Endothelial cell of umbilical vein (primary cell): Measurements from ENCODE around the gene SNX19. TPM values are rescaled to one million over a fixed set of nuclear protein-coding genes. Genes with fewer than 3 reads are reported as not detected.
A peak's percentile ranks its signal among the peaks of the same experiment; 100 is the strongest.

Experiments
- BruUV-seq: library from RNA; stranded (reverse); fragments of 400-500 nt; replicated peaks from 2 replicates; lab custom pipeline; 2021; lab: Mats Ljungman, UMichigan
- CTCF ChIA-PET: fragments of 300-600, 350-600 bp; sonication (Branson Sonifier 250); formaldehyde crosslinking; loops from one replicate; lab custom pipeline; 2021; ENCODE audit warnings: antibody characterized with exemption, inconsistent platforms; lab: Charles Lee
- POLR2A ChIA-PET: fragments of 300-600, 350-600 bp; sonication (Branson Sonifier 250); formaldehyde crosslinking; loops from one replicate; lab custom pipeline; 2021; ENCODE audit warnings: antibody characterized with exemption, inconsistent platforms; lab: Charles Lee
- DNase-seq: peaks from one replicate; pipeline ENCODE4 v3.0.0-alpha.2; 2011; ENCODE audit warnings: low read depth, low spot score
- FAIRE-seq: peaks from 2 replicates; lab custom pipeline; 2011; peaks lifted over from hg19 to GRCh38; lab: Jason Lieb, UNC
- H2AFZ ChIP-seq: 2 replicates; pipeline ENCODE4 v1.6.0; 2012; ENCODE audit warnings: low read depth, low read length, control low read depth, inconsistent platforms
- H3K27ac ChIP-seq: 2 replicates; pipeline ENCODE4 v1.5.1; 2011; ENCODE audit warnings: low read depth, mild to moderate bottlenecking, control low read depth, low read length, moderate library complexity; ENCODE audit not compliant: insufficient read depth
- H3K27me3 ChIP-seq, 2 experiments: 2 replicates each; pipeline versions ENCODE4 v1.6.0 to v1.6.1; 2011; ENCODE audit warnings: low read length in 2 of 2, mixed read lengths in 1 of 2; ENCODE audit not compliant: control insufficient read depth in 2 of 2, insufficient read depth in 2 of 2
- H3K36me3 ChIP-seq, 2 experiments: 2 replicates in 1 of 2; 3 replicates in 1 of 2; pipeline ENCODE4 v1.5.1; 2011; ENCODE audit warnings: low read length in 2 of 2, mild to moderate bottlenecking in 1 of 2, moderate library complexity in 1 of 2; ENCODE audit not compliant: control insufficient read depth in 2 of 2, insufficient read depth in 2 of 2; ENCODE audit errors: extremely low read depth in 1 of 2
- H3K4me1 ChIP-seq: 3 replicates; pipeline ENCODE4 v1.5.1; 2011; ENCODE audit warnings: mild to moderate bottlenecking, low read length; ENCODE audit not compliant: control insufficient read depth, insufficient read depth; ENCODE audit errors: extremely low read depth
- H3K4me2 ChIP-seq: 2 replicates; pipeline ENCODE4 v1.6.1; 2011; ENCODE audit warnings: low read length, control low read depth, mixed read lengths; ENCODE audit not compliant: insufficient read depth
- H3K4me3 ChIP-seq, 3 experiments: fragments of 200-600 bp in 1 of 3; sonication (generic), shearing (Covaris generic) in 1 of 3; replicated peaks in 1 of 3; 2 replicates each; pipeline ENCODE4 v1.5.1; 2011 to 2016; ENCODE audit warnings: control low read depth in 3 of 3, low read length in 3 of 3, mild to moderate bottlenecking in 2 of 3, inconsistent platforms in 1 of 3, low read depth in 1 of 3, moderate library complexity in 1 of 3; ENCODE audit not compliant: insufficient read depth in 1 of 3
- H3K79me2 ChIP-seq: 2 replicates; pipeline ENCODE4 v1.6.0; 2012; ENCODE audit warnings: low read length, inconsistent platforms; ENCODE audit not compliant: control insufficient read depth, insufficient read depth
- H3K9ac ChIP-seq: replicated peaks from 2 replicates; pipeline ENCODE3; 2011; ENCODE audit warnings: low read length, control low read depth; ENCODE audit not compliant: insufficient read depth; ENCODE audit errors: extremely low read depth
- H3K9me1 ChIP-seq: replicated peaks from 3 replicates; pipeline ENCODE4 v1.6.0; 2011; ENCODE audit warnings: mild to moderate bottlenecking, low read length; ENCODE audit not compliant: control insufficient read depth, insufficient read depth; ENCODE audit errors: extremely low read depth
- H3K9me3 ChIP-seq: replicated peaks from 2 replicates; pipeline ENCODE4 v1.5.1; 2012; ENCODE audit warnings: low read length, inconsistent platforms; ENCODE audit not compliant: control insufficient read depth, insufficient read depth
- H4K20me1 ChIP-seq: replicated peaks from 2 replicates; pipeline ENCODE3; 2011; ENCODE audit warnings: mild to moderate bottlenecking, low read length; ENCODE audit not compliant: control insufficient read depth, insufficient read depth; ENCODE audit errors: extremely low read depth
- EZH2 ChIP-seq: IDR thresholded peaks from 2 replicates; pipeline ENCODE4 v1.6.1; 2012; ENCODE audit warnings: borderline replicate concordance, low read depth, mild to moderate bottlenecking, moderate library complexity, low read length, inconsistent platforms; ENCODE audit not compliant: severe bottlenecking
- FOS ChIP-seq: IDR thresholded peaks from 2 replicates; pipeline ENCODE4 v1.6.1; 2011; ENCODE audit warnings: mild to moderate bottlenecking, low read length, moderate library complexity, borderline replicate concordance; ENCODE audit not compliant: insufficient read depth
- GATA2 ChIP-seq: IDR thresholded peaks from 2 replicates; pipeline ENCODE4 v1.7.0; 2011; ENCODE audit warnings: low read depth, mild to moderate bottlenecking, moderate library complexity, mixed read lengths, low read length; ENCODE audit not compliant: insufficient read length, insufficient read depth
- JUN ChIP-seq: IDR thresholded peaks from 2 replicates; pipeline ENCODE4 v1.6.1; 2011; ENCODE audit warnings: borderline replicate concordance, low read depth; ENCODE audit not compliant: insufficient read length, insufficient read depth
- MAX ChIP-seq: IDR thresholded peaks from 2 replicates; pipeline ENCODE4 v1.6.1; 2011; ENCODE audit not compliant: insufficient read depth, insufficient read length
- MYC ChIP-seq: IDR thresholded peaks from one replicate; pipeline ENCODE4 v1.6.1; 2011; ENCODE audit warnings: mild to moderate bottlenecking, low read depth, low read length
- POLR2A ChIP-seq: IDR thresholded peaks from 2 replicates; pipeline ENCODE4 v1.6.1; 2012; ENCODE audit warnings: low read depth, mild to moderate bottlenecking, control low read depth, low read length
- POLR2AphosphoS5 ChIP-seq: IDR thresholded peaks from 2 replicates; pipeline ENCODE4 v1.6.1; 2012; ENCODE audit warnings: low read depth, mild to moderate bottlenecking, control low read depth, low read length, moderate library complexity; ENCODE audit not compliant: insufficient read depth
- dilution Hi-C: fragments of 300-500 bp; cut with MboI; formaldehyde crosslinking; loops from one replicate; pipeline ENCODE4 v1.15.0; 2019; ENCODE audit warnings: low sequenced_read_pairs; ENCODE audit not compliant: extremely low pct_ligation_motif_present
- intact Hi-C: fragments of 100-400 bp; cut with micrococcal nuclease; formaldehyde crosslinking; loops from one replicate; pipeline ENCODE4 v1.10.0; 2022
- polyA plus RNA-seq, 4 experiments: library from polyadenylated mRNA; depleted of rRNA in 3 of 4; stranded (reverse) in 3 of 4; unstranded in 1 of 4; fragments of >200 nt; gene quantifications; 2 replicates each; pipeline versions ENCODE4 v1.2.1 to v1.2.3, GENCODE V29; 2011 to 2012; ENCODE audit warnings: missing spikeins in 1 of 4
- total RNA-seq: library from RNA; stranded (reverse); gene quantifications from 2 replicates; pipeline ENCODE4 v1.2.3, GENCODE V29; 2021
- TF ChIP-seq, protein P1 (sequence below), 2 donors: IDR thresholded peaks; 1 replicate in 1 of 2; 2 replicates in 1 of 2; pipeline ENCODE4 v1.5.1; 2011; ENCODE audit warnings: low read length in 2 of 2, mild to moderate bottlenecking in 2 of 2, moderate library complexity in 2 of 2, control low read depth in 1 of 2, inconsistent platforms in 1 of 2, low read depth in 1 of 2; ENCODE audit not compliant: insufficient read depth in 1 of 2; ENCODE audit errors: extremely low read depth in 1 of 2

SNX19 gene
- total and polyA plus RNA-seq, 2 donors (not counting 3 experiments of a cell fraction or from before 2014, with no cell fraction given), result 37.4 to 49.8 TPM

DNA sequence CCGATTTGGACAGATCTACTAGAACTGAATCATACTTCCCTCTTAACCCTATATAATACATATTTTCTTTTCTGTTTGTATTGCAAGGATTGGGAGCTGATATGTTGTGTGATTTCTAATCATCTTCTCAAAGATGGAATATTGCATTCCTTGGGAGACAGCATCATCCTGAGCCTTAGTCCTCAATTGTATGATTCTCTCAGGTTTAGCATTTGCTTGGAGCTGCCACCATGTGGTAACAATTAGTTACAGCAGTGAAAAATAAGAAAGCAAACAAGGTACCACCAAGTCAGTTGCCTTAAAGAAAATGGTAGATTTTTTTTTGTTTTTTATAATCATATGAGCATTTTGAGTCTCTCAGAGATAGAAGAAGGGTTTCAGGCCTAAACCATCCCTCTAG is 11.9 kb downstream of the SNX19 start:
- FAIRE-seq (no peak), DNase-seq (no peak)
- H3K4me1 ChIP-seq, result peaks cover 38% of the 10 kb centered on the region
- H3K9me3 ChIP-seq, result no peaks in the 10 kb centered on the region
- no peak overlapping the region for H3K4me2 ChIP-seq
- peaks cover 30 to 33% of the 10 kb centered on the region in 2 experiments for H3K36me3 ChIP-seq
- dilution Hi-C loops (no loop called here), intact Hi-C loops (no loop called here)
- H4K20me1 ChIP-seq, result no peaks in the 10 kb centered on the region
- no peaks in the 10 kb centered on the region for H3K9me1 ChIP-seq
- POLR2A ChIA-PET, result no interaction called here
- CTCF ChIA-PET, result interaction anchor here (0.7 to 2.7 kb wide), 8 partner anchors 9 to 770 kb away, joined by 3 to 25 read pairs (median 4); partner anchors contain the start of gene SNX19
- H3K79me2 ChIP-seq, result no peaks in the 10 kb centered on the region
- H3K9ac ChIP-seq, result no peak overlapping the region
- TF ChIP-seq EZH2, result no peak
- TF ChIP-seq, protein P1, sequence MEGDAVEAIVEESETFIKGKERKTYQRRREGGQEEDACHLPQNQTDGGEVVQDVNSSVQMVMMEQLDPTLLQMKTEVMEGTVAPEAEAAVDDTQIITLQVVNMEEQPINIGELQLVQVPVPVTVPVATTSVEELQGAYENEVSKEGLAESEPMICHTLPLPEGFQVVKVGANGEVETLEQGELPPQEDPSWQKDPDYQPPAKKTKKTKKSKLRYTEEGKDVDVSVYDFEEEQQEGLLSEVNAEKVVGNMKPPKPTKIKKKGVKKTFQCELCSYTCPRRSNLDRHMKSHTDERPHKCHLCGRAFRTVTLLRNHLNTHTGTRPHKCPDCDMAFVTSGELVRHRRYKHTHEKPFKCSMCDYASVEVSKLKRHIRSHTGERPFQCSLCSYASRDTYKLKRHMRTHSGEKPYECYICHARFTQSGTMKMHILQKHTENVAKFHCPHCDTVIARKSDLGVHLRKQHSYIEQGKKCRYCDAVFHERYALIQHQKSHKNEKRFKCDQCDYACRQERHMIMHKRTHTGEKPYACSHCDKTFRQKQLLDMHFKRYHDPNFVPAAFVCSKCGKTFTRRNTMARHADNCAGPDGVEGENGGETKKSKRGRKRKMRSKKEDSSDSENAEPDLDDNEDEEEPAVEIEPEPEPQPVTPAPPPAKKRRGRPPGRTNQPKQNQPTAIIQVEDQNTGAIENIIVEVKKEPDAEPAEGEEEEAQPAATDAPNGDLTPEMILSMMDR (IDR thresholded peaks at IDR 0.05; ENCODE audit: extremely low read depth in 1 of 2, insufficient read depth in 1 of 2, low read depth in 1 of 2, low read length in 2 of 2), result peak; percentile 17 to 27
- no TSS peak for BruUV-seq
- H2AFZ ChIP-seq, result no peak overlapping the region
- H3K27ac ChIP-seq, result peak overlapping the region; percentile 10
- H3K27me3 ChIP-seq, result no peaks in the 10 kb centered on the region
- H3K4me3 ChIP-seq, result no peak overlapping the region

- DNase-seq (no peak), FAIRE-seq (no peak)
- Histone ChIP-seq H3K9me1 (no peaks in the 10 kb centered on the region), H3K79me2 (no peaks in the 10 kb centered on the region), H3K9me3 (no peaks in the 10 kb centered on the region), H3K9ac (no peak overlapping the region), H3K36me3 (peaks cover 31 to 37% of the 10 kb centered on the region in 2 experiments), H3K4me2 (no peak overlapping the region), H2AFZ (no peak overlapping the region), H3K4me3 (no peak overlapping the region), H3K27me3 (no peaks in the 10 kb centered on the region), H3K4me1 (peaks cover 33% of the 10 kb centered on the region), H3K27ac (no peak overlapping the region), H4K20me1 (no peaks in the 10 kb centered on the region)
- TF ChIP-seq, protein P1 (IDR thresholded peaks at IDR 0.05; ENCODE audit: extremely low read depth in 1 of 2, insufficient read depth in 1 of 2, low read depth in 1 of 2, low read length in 2 of 2), result no peak
- no peak for TF ChIP-seq EZH2
- no peak for TF ChIP-seq JUN
- no peak for TF ChIP-seq POLR2AphosphoS5
- TF ChIP-seq MYC, result no peak
- no peak for TF ChIP-seq FOS
- no peak for TF ChIP-seq GATA2
- no peak for TF ChIP-seq POLR2A
- no peak for TF ChIP-seq MAX
- dilution Hi-C loops (no loop called here), intact Hi-C loops (no loop called here)
- ChIA-PET POLR2A (no interaction called here), CTCF (interaction anchor here (2.9 kb wide), 1 partner anchor 14 kb away, joined by 13 read pairs; the partner anchor contains the start of gene SNX19)
- no TSS peak for BruUV-seq
These were observed 13.9 kb downstream of the SNX19 start for GRCh38 chr11:130902380-130902779.
